Esophagus squamous epithelium (tissue), 5 donors: ENCODE data around the gene KDM5D. TPM values are rescaled to one million over a fixed set of nuclear protein-coding genes. Genes with fewer than 3 reads are reported as not detected.

ENCODE experiments used
- DNase-seq: peaks from one replicate; lab custom pipeline; 2025; lab: John Stamatoyannopoulos, UW
- H3K27ac ChIP-seq, 4 donors: fragments of 200-600 bp; sonication (generic); one replicate each; pipeline ENCODE4 v1.5.1; 2016 to 2019; ENCODE audit warnings: mild to moderate bottlenecking in 1 of 4
- H3K27me3 ChIP-seq, 4 donors: fragments of 200-600 bp; sonication (generic); 1 replicate in 3 of 4; 2 replicates in 1 of 4; pipeline versions ENCODE4 v1.5.1 to v1.6.0; 2017 to 2021; ENCODE audit warnings: antibody characterized with exemption in 1 of 4
- H3K36me3 ChIP-seq, 3 donors: fragments of 200-600 bp; sonication (generic); one replicate each; pipeline ENCODE4 v1.5.1; 2016 to 2019
- H3K4me1 ChIP-seq, 3 donors: fragments of 200-600 bp; sonication (generic); one replicate each; pipeline ENCODE4 v1.5.1; 2017 to 2019
- H3K4me3 ChIP-seq, 4 donors: fragments of 200-600 bp; sonication (generic); 1 replicate in 3 of 4; 2 replicates in 1 of 4; pipeline ENCODE4 v1.5.1; 2016 to 2019; ENCODE audit warnings: mild to moderate bottlenecking in 2 of 4, moderate library complexity in 1 of 4
- H3K9me3 ChIP-seq, 3 donors: fragments of 200-600 bp; sonication (generic); one replicate each; pipeline ENCODE4 v1.5.1; 2016 to 2019
- CTCF ChIP-seq, 6 experiments: fragments of 450-650 bp in 4 of 6; fragments of 200-600 bp in 2 of 6; sonication (generic) in 2 of 6; IDR thresholded peaks; one replicate each; pipeline ENCODE4 v1.5.1; 2016 to 2019; ENCODE audit warnings: antibody characterized with exemption in 6 of 6, mild to moderate bottlenecking in 4 of 6, moderate library complexity in 4 of 6
- POLR2A ChIP-seq, 4 donors: fragments of 450-650 bp; IDR thresholded peaks; one replicate each; pipeline ENCODE4 v1.6.1; 2017; ENCODE audit warnings: antibody characterized with exemption in 4 of 4, mild to moderate bottlenecking in 4 of 4, moderate library complexity in 3 of 4
- WGBS, 2 donors: methylation state at CpG; one replicate each; pipeline ENCODE4 v1.1.5; 2018; 5-methylcytosine and 5-hydroxymethylcytosine counted together
- intact Hi-C: fragments of 100-400 bp; cut with DNase I; formaldehyde crosslinking; loops from one replicate; pipeline ENCODE4 v1.15.0; 2022
- total RNA-seq, 4 donors: library from RNA; depleted of rRNA; stranded (reverse); fragments of >200 nt; gene quantifications; one replicate each; pipeline ENCODE4 v1.1.0, GENCODE V29; 2016
- donor health status: DM: yes; HTN: yes; CAD: no.

The KDM5D gene
- total RNA-seq, 4 donors from 2014 or later: 0.29 to 49.4 (median 25.5) TPM; not detected in 1

- Histone ChIP-seq H3K27ac (no peak overlapping the region), H3K4me3 (no peak overlapping the region), H3K36me3 (peaks cover 0 to 99% (median 0%) of the 10 kb centered on the region in 3 donors), H3K9me3 (no peaks in the 10 kb centered on the region), H3K27me3 (no peaks in the 10 kb centered on the region), H3K4me1 (no peaks in the 10 kb centered on the region)
- TF ChIP-seq POLR2A (IDR thresholded peaks at IDR 0.05) (no peak), CTCF (IDR thresholded peaks at IDR 0.05) (no peak)
- intact Hi-C loops: no loop called here
- DNase-seq: no peak
These were observed 46.0 kb downstream of the KDM5D start for GRCh38 chrY:19698495-19698894.

DNA sequence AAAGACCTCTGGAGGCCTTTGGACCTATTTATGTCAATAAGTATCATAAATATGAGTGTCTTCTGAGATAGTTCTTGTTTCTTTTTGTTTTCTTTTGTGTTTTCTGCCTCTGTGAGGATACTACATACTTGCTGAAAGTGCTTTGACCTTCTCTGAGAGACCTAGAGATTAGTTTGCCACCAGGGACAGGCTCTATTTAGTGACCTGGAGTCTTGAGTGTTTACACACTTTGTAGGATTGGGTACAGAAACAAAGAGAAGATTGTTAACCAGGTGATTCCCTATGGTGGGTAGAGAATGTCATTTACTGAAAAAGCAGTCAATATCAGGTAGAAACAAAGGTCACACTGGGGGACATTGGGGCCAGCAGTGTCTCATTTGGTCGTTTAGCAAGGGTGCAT, 63.7 kb downstream of the KDM5D start:
- Histone ChIP-seq H3K4me1 (no peaks in the 10 kb centered on the region), H3K9me3 (no peaks in the 10 kb centered on the region), H3K36me3 (no peaks in the 10 kb centered on the region), H3K27ac (no peak overlapping the region), H3K4me3 (no peak overlapping the region), H3K27me3 (no peaks in the 10 kb centered on the region)
- DNase-seq: no peak
- TF ChIP-seq CTCF (IDR thresholded peaks at IDR 0.05): no peak
- TF ChIP-seq POLR2A (IDR thresholded peaks at IDR 0.05): no peak
- WGBS, 2 donors: 33% methylated on average over 1 of the region's 1 CpG; no CpG with 5 or more reads in 1 of the 2 donors
- intact Hi-C loops: no loop called here
